A673 (cell line): ENCODE results near the gene WDR43.

Experiments
- CTCF ChIP-seq: fragments of 300-800, 200-600 bp; sonication (generic); conservative IDR thresholded peaks from 2 replicates; pipeline ENCODE4 v1.5.1; 2017; ENCODE audit warnings: low read depth, mild to moderate bottlenecking, antibody characterized with exemption, low read length, moderate library complexity, mixed read lengths
- EZH2 ChIP-seq: fragments of 200-600 bp; sonication (generic); IDR thresholded peaks from 2 replicates; pipeline ENCODE4 v1.6.1; 2017; ENCODE audit warnings: borderline replicate concordance, low read depth, mild to moderate bottlenecking, mixed read lengths, antibody characterized with exemption, low read length; ENCODE audit not compliant: poor library complexity, severe bottlenecking

- TF ChIP-seq EZH2 (no peak), CTCF (no peak)
Observed at GRCh38 chr2:28990445-28990844, 96.0 kb downstream of the WDR43 start.
